ENCODE measurements around the gene GAA. TPM values are rescaled to one million over a fixed set of nuclear protein-coding genes. Genes with fewer than 3 reads are reported as not detected.

The GAA gene
- total and polyA plus RNA-seq, 12 donors, result 5.6 to 170 (median 90.5) TPM

GRCh38 chr17:80146121-80147034, 45.0 kb downstream of the GAA start:
- TF ChIP-seq POLR2A (IDR thresholded peaks at IDR 0.05), result no peak
- peak in 2 of 6 experiments; percentile 1 to 5 for TF ChIP-seq CTCF (IDR thresholded peaks at IDR 0.05)
- WGBS, 4 donors, result 0 to 1% (median 0%) methylated on average over 11 to 69 of the region's 69 CpGs
- Histone ChIP-seq H3K9me3 (replicated peaks in 1 of 3) (no peaks in the 10 kb centered on the region), H3K4me1 (replicated peaks in 1 of 2) (peaks cover 20 to 33% of the 10 kb centered on the region in 2 donors), H3K27me3 (no peaks in the 10 kb centered on the region), H3K4me3 (peak overlapping the region in 3 of 4 donors; percentile 83 to 91 (median 86)), H3K36me3 (replicated peaks in 1 of 2) (peaks cover 0 to 27% of the 10 kb centered on the region in 2 donors), H3K27ac (peak overlapping the region; percentile 76 to 95 (median 84))
- intact Hi-C loops (cut with DNase I), result loop anchor here (5.0 to 10.0 kb wide), 2 partner anchors 76 to 238 kb away; partner anchors contain the start of genes SGSH (in 1 of the 2) and SLC26A11 (in 1 of the 2)
- peak in 1 of 7 donors; percentile 41 for DNase-seq

GRCh38 chr17:80147035-80147822, 45.8 kb downstream of the GAA start, which contains the start of gene EIF4A3:
Gene EIF4A3, minus strand, starts transcription at chr17:80147128. Its CDS starts 167 bp downstream, at chr17:80146961.
- Histone ChIP-seq H3K27ac (peak within 1 kb of the TSS; percentile 76 to 95 (median 84)), H3K27me3 (no peaks in the 10 kb centered on the region), H3K9me3 (replicated peaks in 1 of 3) (no peaks in the 10 kb centered on the region), H3K4me3 (peak within 1 kb of the TSS; percentile 49 to 92 (median 88)), H3K4me1 (replicated peaks in 1 of 2) (peaks cover 20 to 33% of the 10 kb centered on the region in 2 donors), H3K36me3 (replicated peaks in 1 of 2) (peaks cover 0 to 19% of the 10 kb centered on the region in 2 donors)
- WGBS, 4 donors, result 0 to 1% (median 0%) methylated on average over 23 to 90 of the region's 90 CpGs
- TF ChIP-seq POLR2A (IDR thresholded peaks at IDR 0.05) (peak; percentile 80 to 86), CTCF (IDR thresholded peaks at IDR 0.05) (peak in 2 of 6 experiments; percentile 1)
- DNase-seq, result peak; percentile 98 to 99 (median 99)
- intact Hi-C loops (cut with DNase I), result loop anchor here (5.0 to 10.0 kb wide), 2 partner anchors 75 to 238 kb away; partner anchors contain the start of genes SGSH (in 1 of the 2) and SLC26A11 (in 1 of the 2)

GRCh38 chr17:80151333-80151732, 50.0 kb downstream of the GAA start:
- 60 to 73% (median 70%) methylated on average over 5 of the region's 5 CpGs for WGBS, 4 donors
- H3K36me3 ChIP-seq (replicated peaks in 1 of 2), result no peaks in the 10 kb centered on the region
- intact Hi-C loops (cut with DNase I), result loop anchor here in 1 of 2 donors (5.0 kb wide), 1 partner anchor 66 kb away; no protein-coding TSS in a partner anchor
- TF ChIP-seq POLR2A (IDR thresholded peaks at IDR 0.05) (no peak), CTCF (IDR thresholded peaks at IDR 0.05) (no peak)
- H3K9me3 ChIP-seq (replicated peaks in 1 of 3), result no peaks in the 10 kb centered on the region
- no peak overlapping the region for H3K4me3 ChIP-seq
- peaks cover 5 to 7% of the 10 kb centered on the region in 2 donors for H3K4me1 ChIP-seq (replicated peaks in 1 of 2)
- no peaks in the 10 kb centered on the region for H3K27me3 ChIP-seq
- no peak overlapping the region for H3K27ac ChIP-seq
- DNase-seq, result no peak
